Limb (tissue), 2 donors: ENCODE data around the gene TBC1D2.

Experiments
- DNase-seq, 2 donors: peaks; one replicate each; pipeline ENCODE4 v3.0.0-alpha.2; 2016; ENCODE audit errors: extremely low spot score in 2 of 2

TBC1D2 gene

DNA sequence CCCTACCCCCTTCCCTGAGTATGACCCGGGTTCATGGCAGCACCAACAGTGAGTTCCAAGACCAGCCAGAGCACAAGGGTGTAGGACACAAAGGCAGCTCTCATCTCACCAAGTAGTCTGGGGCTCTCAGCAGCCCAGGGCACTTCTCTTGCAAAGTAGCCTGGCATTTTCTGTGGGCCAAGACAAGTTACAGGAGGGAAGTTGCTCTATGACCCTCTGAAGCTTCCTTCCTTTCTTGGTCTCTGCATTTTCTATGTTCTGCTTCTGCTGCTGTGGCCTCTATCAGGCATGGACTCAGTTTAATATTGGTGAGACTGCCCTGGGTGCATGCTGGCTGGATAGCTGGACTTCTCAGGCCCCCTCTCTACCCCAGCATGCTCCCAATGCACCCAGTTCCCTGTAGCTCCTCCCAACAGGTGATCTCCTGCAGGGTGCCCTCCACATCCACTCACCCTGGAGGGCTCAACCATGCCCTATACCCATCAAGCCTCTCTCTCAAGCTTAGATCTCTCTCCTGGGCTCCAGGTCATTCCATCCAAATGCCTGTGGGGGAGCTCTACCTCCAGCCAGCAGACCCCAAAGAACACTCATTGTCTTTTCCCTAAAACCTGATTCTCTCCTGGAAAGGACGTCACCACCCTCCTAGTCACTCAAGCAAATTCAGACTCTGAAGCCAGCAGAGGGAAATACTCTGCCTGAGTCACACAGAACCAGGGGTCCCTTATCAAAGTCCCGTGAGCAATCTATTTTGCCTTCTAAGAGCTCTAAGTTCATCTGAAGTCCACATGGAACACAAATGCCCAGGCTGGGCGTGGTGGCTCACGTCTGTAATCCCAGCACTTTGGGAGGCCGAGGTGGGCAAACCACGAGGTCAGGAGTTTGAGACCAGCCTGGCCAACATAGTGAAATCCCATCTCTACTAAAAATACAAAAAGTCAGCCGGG is 13.8 kb downstream of the TBC1D2 start:
- no peak for DNase-seq

DNA sequence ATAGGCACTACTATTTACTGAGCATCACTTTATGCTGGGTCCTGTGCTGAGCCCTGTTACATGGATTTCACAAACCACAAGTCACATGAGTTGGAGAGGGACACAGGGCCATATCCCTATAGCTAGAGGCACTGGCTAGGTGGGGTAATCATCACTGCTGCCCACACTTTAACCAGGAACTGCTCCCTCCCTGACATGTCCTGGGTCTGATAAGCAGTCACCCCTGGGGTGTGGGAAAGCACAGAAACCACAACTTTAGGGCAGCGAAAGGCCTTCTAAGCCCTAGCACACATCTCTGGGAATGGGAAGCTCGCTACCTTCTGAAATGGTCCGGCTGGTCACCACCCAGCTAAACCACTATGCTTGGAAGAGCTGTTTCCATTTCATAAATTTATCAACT is 15.0 kb downstream of the TBC1D2 start:
- DNase-seq, result no peak

GRCh38 chr9:98236901-98237487 is 18.5 kb downstream of the TBC1D2 start:
- DNase-seq, result no peak

DNA sequence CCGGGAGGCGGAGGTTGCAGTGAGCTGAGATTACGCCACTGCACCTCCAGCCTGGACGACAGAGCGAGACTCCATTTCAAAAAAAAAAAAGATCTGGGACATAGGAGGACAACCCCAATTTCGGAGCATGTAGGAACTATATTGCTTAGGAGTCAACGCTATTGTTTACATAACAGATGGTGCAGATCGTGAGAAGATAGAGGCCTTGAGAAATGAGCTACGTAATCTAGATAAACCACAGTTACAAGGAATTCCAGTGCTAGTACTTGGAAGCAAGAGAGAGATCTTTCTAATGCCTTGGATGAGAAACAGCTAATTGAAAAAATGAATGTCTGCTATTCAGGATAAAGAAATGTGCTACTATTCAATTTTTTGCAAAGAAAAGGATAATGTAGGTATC is 20.3 kb downstream of the TBC1D2 start:
- DNase-seq, result no peak

DNA sequence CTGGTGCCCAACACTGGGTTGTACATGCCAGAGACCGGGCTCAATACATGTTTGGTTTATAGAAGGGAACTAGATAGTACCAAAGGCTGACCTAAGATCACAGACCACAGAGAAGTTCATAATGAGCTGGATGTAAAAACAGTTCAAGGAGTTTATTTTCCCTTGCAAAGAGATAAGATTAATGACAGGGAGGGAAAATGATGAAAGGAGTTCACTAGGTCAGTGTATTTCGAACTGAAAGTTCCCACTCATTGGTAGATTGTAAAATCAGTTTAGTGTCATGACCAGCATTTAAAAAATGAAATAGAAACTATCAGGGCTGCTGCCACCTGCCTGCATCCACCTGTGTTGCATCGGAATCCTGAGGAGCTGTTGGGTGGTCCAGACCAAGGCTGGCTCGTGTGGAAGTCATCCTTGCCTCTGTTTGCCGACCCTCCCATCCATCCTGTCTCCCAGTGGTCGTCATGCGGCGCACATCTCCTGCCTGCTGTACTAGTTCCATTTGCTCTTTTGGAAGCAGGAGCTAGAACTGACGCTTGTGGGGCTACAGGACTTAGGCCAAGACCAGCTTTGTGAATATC is 21.1 kb downstream of the TBC1D2 start:
- no peak for DNase-seq

DNA sequence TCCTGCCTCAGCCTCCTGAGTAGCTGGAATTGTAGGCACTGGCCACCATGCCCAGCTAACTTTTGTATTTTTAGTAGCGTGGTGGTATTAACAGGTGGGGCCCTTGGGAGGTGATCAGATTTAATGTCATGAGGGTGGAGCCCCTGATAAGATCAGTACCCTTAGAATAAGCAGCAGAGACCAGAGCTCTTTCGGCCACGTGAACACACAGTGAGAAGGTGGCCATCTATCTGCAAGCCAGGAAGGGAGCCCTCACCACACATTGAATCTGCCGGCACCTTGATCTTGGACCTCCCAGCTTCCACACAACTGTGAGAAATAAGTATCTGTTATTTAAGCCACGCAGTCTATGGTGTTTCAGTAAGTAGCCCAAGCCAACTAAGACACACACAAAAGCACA is 22.5 kb downstream of the TBC1D2 start:
- DNase-seq, result no peak

DNA sequence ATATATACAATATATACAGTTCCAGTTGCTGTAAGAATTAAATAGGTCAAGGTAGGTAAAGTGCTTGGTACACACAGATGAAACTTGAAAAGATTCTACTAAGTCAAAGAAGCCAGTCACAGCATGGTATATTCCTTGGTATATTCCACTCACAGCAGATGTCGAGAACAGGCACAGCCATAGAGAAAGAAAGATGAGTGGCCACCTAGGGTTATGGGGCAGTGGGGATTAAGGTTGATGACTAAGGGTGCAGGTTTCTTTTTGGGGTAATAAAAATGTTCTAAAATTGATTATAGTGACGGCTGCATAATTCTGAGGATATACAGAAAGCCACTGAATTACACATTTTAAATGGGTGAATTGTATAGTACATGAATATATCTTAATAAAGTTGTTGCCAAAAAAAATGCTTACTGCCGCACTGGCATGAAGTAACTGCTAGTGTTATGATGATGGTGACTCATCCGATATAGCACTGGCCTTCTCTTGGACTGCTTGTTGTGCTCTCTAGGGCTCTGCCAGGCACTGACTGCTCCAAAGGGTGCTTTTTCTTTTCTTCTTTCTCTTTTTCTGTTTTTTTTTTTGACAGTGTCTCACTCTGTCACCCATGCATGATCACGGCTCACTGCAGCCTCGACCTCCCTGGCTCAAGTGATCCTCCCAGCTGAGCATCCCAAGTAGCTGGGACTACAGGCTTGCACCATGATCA is 23.5 kb downstream of the TBC1D2 start:
- no peak for DNase-seq

DNA sequence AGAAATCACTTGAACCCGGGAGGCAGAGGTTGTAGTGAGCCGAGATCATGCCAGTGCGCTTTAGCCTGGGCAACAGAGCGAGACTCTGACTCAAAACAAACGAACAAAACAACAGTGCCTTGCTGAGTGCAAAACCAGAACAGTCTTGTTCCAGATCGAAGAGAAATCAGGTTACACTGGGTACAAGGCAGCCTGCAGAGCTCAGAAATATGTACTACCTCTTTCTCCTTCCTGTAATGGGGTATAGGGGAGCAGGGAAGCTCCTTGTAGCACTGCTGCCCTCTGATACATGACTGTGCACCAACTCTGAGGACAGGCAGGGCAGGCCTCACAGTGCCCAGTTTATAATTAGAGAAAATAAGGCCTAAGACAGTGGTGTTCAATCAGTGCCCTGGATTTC is 24.7 kb downstream of the TBC1D2 start:
- DNase-seq, result no peak

GRCh38 chr9:98230304-98230703 is 25.1 kb downstream of the TBC1D2 start:
- no peak for DNase-seq

DNA sequence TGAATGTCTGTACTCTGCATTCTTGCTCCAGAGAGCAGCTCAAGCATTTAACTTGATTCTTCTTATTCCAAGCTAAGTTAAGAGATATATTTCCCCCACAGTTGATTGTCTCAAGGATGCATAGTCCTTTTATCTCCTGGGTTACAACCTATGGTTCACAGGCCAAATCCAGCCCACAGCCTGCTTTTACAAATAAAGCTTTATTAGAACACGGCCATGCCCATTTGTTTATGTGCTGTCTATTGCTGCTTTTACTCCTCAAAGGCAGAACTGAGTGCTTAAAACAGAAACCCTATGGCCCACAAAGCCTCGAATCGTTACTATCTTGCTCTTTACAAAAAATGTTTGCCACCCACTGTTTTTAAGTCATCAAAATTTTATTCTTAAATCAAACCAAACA is 25.8 kb downstream of the TBC1D2 start:
- no peak for DNase-seq

- DNase-seq, result no peak
Measured at GRCh38 chr9:98229090-98229395, 26.4 kb downstream of the TBC1D2 start.

GRCh38 chr9:98228392-98229089 is 26.9 kb downstream of the TBC1D2 start:
- DNase-seq, result no peak

- no peak for DNase-seq
Measured at GRCh38 chr9:98227883-98228282, 27.6 kb downstream of the TBC1D2 start.

DNA sequence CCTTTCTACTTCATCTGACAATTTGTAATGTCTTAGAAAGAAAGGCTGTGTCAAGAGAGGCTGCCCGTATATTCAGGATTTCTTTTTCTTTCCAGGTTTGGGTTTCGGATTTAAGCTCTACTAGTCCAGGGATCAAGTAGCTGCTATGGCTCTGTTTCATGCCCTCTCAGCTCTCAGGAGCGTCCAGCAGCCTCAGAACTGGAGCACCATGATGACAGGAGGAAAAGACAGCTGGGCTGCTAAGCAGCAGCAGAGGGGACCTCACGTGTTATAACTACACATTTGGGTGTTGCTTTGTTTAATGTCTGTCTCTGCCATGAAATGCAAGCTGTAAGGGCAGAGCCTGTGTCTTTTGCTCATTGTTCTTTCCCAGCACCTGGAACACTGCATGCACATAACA is 28.5 kb downstream of the TBC1D2 start:
- DNase-seq, result no peak

DNA sequence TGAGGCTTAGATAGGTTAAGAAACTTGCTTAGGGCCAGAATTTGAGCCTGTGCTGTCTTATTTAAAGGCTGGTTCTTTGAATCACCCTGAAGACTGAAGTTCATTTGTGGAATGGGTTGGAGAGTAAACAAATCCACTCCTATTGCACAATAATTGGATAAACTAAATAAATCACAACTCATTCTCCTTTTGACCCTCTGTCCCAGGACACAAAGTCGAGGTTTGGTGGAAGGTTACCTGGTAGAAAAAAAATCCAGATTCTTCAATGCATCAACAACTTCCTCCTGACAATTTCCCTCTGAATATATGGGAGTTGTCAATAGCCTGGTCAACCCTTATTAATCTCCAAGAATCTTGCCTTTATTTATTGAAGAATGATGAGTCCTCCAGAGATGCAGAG is 28.9 kb downstream of the TBC1D2 start:
- DNase-seq, result no peak

- no peak for DNase-seq
Measured at GRCh38 chr9:98225015-98225442, 30.4 kb downstream of the TBC1D2 start.

DNA sequence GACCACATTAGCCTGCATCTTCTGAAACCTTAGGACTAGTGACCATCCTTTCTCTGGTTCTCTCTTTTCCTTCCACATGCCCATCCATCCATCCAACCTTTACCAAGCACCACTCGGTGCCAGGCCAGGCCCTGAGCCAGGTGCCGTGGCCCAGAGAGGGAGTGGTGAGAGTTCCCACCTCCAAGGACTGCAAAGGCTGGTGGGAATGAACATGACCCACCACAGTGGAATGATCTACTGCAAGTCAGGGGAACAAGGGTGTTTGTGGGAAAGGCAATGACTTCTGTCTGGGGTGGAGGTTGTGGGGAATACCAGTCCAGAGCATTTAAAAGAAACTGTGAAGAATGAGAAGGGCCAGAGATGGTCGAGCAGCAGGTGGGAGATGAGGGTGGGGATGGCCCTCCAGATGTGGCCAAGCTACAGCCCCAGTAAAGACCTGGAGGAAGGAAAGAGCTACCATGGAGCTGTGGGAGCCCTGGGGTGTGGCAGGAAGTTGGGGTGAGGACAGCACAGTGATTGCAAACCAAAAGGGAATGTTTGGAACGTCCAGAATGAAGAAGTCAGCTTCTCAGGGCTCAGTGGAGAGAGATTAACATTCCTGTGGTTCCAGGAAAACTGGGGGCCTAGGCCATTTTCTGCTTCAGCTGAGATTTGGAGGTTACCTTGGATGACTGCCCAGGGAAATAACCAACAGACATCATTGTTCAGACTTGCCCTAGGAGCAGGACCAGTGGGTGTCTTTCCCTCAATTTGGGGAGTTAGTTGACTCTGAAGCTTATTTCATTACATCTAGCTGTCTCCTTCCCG is 32.4 kb downstream of the TBC1D2 start:
- DNase-seq, result no peak

DNA sequence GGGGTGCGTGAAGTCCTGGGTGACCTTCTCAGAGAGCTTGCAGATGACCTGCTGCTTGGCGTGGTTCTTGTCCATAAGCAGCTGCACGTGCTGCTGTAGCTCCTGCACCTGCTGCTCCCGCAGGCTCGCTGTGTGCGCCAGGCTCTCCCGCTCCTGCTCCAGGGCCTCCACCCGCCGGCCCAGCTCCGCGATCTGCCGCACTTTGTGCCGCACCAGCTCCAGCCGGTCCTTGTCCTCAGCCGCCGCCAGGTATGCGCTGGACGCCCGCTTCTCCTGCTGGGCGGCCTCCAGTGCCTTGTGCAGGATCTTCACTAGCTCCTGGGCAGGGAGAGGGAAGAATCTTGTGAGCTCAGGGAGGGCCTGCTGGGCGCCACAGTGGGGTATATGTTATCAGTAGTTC is 34.5 kb downstream of the TBC1D2 start:
- DNase-seq, result no peak

DNA sequence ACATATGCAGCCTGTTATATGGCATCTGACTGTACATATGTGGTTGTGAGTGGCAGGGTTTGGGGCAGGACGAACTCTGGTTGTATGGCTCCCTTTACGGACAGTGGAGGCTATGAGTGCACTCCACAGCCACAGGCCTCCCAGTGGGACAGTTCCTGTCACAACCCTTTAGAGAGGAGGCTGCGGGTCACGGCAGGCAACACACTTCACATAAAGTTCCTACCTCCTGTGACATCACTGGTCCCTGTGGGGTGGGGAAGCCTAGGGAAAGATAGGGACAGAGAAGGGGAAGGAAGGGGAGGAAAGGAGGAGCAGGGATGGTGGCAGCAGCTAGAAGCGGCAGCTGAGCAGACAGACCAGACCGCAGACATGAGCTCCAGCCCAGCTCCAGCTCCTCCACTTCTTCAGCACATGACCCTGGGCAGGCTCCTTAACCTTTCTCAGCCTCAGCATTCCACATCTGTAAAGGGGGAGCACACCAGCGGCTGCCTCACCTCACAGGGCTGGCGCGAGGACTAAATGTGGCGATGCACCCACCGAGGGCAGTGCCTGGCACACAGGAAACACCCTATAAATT is 35.6 kb downstream of the TBC1D2 start:
- no peak for DNase-seq

DNA sequence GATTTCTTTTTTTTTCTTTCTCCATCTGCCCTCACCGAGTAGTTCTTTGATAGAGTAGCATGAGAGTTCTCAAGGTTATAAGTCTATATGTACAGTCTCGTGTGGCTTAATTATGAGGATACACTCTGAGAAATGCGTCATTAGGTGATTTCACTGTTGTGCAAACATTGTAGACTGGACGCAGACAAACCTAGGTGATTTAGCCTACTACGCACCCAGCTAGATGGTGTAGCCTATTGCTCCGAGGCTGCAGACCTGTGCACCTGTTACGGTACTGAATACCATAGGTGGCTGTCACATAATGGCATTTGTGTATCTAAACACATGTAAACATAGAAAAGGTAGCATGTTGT is 36.1 kb downstream of the TBC1D2 start:
- DNase-seq, result no peak
